GM12801 (cell line): ENCODE data around the gene TMPRSS5.

ENCODE experiments used
- TF ChIP-seq, protein P1 (sequence below): IDR thresholded peaks from one replicate; pipeline ENCODE4 v1.5.1; 2011; ENCODE audit warnings: control low read depth; ENCODE audit not compliant: insufficient read length; ENCODE audit errors: extremely low read depth

TMPRSS5 gene

DNA sequence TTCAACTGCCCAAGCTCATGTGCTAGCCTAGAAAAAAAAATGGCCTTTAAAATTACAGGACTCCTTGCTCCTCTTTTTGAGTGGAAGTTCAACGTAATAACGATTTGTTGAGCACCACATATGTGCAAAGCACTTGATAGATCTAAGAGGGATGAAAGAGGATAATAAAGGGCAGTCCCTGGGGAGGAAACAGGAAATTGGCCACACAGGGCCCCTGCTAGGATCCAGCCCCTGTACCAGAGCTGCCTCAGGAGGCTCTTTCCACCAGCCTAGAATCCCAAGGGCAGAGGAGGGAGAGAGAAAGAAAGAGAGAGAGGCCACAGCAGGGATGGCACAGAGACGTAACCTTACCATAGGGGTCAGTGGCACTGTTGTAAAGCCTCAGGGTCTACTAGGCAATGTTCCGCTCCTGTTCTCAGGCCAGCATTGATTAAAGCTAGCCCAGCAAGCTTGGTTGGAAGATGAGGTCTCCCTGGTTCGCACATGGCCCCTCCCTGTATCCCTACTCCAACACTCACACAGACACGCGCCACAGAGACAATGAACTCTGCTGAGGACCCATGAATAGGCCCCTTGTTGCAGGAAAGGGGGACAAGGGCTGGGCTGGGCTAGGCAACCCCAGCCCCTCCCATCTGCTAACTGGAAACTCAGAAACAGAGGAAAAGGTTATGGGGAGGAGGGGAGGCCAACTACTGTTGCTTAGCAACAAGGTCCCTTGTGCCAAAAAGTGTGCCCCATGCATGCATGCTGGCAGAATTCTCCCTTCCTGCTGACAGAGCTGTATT lies at the start of gene TMPRSS5:
Gene TMPRSS5 (minus strand): TSS at position 438 of the 785 bp plus-strand sequence. CDS start 84 bp downstream, at position 354.
- TF ChIP-seq, protein P1, sequence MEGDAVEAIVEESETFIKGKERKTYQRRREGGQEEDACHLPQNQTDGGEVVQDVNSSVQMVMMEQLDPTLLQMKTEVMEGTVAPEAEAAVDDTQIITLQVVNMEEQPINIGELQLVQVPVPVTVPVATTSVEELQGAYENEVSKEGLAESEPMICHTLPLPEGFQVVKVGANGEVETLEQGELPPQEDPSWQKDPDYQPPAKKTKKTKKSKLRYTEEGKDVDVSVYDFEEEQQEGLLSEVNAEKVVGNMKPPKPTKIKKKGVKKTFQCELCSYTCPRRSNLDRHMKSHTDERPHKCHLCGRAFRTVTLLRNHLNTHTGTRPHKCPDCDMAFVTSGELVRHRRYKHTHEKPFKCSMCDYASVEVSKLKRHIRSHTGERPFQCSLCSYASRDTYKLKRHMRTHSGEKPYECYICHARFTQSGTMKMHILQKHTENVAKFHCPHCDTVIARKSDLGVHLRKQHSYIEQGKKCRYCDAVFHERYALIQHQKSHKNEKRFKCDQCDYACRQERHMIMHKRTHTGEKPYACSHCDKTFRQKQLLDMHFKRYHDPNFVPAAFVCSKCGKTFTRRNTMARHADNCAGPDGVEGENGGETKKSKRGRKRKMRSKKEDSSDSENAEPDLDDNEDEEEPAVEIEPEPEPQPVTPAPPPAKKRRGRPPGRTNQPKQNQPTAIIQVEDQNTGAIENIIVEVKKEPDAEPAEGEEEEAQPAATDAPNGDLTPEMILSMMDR, result no peak

GRCh38 chr11:113752932-113753331 lies 46.8 kb upstream of the TMPRSS5 start:
- TF ChIP-seq, protein P1, result no peak

- TF ChIP-seq, protein P1, result no peak
Observed at GRCh38 chr11:113736323-113736722, 30.2 kb upstream of the TMPRSS5 start.

DNA sequence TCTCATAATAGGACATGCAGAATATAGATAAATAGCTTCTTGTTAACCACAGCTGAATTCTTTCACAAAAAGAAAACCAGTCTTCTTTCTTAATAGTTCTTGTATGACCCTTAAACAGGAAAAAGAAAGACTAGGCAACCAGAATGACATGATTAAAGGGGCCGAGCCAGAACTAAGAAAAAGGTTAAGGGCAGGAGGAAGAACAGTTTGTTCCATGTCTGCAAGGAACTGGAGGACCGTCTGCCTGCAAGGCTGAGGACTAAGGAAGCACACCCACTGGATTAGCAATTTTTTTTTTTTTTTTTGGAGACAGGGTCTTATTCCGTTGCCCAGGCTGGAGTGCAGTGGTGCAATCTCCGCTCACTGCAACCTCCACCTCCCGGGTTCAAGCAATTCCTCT lies 26.0 kb upstream of the TMPRSS5 start:
- TF ChIP-seq, protein P1, result no peak

DNA sequence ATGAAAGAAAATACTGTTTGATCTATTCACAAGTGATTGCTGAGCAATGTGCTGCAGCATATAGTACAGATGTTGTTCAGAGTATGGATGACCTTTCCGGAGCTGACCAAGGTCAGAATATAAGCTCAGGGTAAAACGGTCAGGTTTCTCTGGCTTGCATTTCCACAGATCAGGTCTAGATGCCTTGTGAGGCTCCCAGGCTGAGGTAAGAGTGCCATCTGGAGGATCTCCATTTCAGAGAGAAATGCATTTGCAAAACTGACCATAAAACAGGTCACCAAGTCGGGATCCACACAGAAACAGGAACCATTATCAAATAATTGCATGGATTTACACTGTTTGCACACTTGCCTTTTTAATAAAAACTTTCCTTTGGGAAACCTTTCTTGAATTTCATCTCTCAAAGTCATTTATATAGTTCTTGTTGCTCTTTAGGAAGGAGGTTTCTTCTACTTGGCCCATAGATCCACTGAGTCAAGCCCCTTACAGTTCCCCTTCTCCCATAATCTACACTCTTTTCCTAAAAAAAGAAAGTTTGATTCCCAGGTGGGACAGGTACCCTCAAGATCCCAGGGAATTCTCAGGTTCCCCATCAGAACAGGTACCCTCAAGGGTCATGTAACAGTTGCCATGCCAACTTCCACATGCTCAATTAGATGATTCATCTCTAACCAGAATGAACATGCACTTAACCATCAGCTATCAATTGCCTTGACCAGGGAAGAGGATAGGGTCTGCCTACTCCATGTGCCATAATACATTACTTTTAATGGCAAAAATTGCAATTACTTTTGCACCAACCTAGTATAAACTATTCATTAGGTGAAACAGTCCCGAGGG lies 25.0 kb upstream of the TMPRSS5 start:
- TF ChIP-seq, protein P1, result no peak

DNA sequence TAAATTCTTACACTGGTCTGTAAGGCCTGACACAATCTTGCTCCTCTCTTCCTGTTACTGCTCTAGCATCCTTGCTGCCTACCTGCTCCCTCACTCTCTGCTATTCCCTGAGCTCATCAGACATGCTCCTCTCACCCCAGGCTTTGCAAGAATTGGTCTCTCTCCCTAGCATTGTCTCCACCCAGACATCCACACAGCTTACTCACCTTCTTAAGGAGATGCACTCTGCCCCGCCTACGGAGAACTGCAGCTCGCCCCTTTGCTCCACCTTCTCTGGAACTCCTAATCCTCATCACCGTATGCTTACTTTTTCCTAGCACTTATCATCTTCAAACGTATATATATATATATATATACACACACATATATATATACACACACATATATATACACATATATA lies 23.3 kb upstream of the TMPRSS5 start:
- TF ChIP-seq, protein P1, result no peak

GRCh38 chr11:113728814-113729213 lies 22.7 kb upstream of the TMPRSS5 start:
- TF ChIP-seq, protein P1, result no peak
